Activated T-cell treated with anti-CD3 and anti-CD28 coated beads for 24 hours (primary cell): Measurements from ENCODE around the gene INIP.

Experiments
- DNase-seq: peaks from one replicate; pipeline ENCODE4 v3.0.0-alpha.2; 2020; ENCODE audit warnings: low read depth

Gene INIP

GRCh38 chr9:112717661-112718331 lies at the start of gene INIP:
TSS of gene INIP (minus strand) at chr9:112718117. CDS start at chr9:112716485, 1,632 bp downstream.
- DNase-seq, result peak; percentile 96

GRCh38 chr9:112765281-112765680 lies 47.4 kb upstream of the INIP start:
- no peak for DNase-seq

- no peak for DNase-seq
Observed at GRCh38 chr9:112764837-112765236, 46.9 kb upstream of the INIP start.

- DNase-seq, result no peak
Observed at GRCh38 chr9:112764344-112764743, 46.4 kb upstream of the INIP start.

GRCh38 chr9:112762726-112763518 lies 45.0 kb upstream of the INIP start:
- DNase-seq, result no peak

- no peak for DNase-seq
Observed at GRCh38 chr9:112761912-112762655, 44.2 kb upstream of the INIP start.

GRCh38 chr9:112760821-112761220 lies 42.9 kb upstream of the INIP start:
- no peak for DNase-seq

GRCh38 chr9:112757940-112758339 lies 40.0 kb upstream of the INIP start:
- no peak for DNase-seq

- DNase-seq, result no peak
Observed at GRCh38 chr9:112757282-112757883, 39.5 kb upstream of the INIP start.

- no peak for DNase-seq
Observed at GRCh38 chr9:112755675-112756074, 37.8 kb upstream of the INIP start.

GRCh38 chr9:112755016-112755427 lies 37.1 kb upstream of the INIP start:
- no peak for DNase-seq

GRCh38 chr9:112754578-112754977 lies 36.7 kb upstream of the INIP start:
- DNase-seq, result no peak

- DNase-seq, result no peak
Observed at GRCh38 chr9:112753725-112754124, 35.8 kb upstream of the INIP start.

- DNase-seq, result no peak
Observed at GRCh38 chr9:112752334-112753125, 34.6 kb upstream of the INIP start.

- no peak for DNase-seq
Observed at GRCh38 chr9:112751056-112751795, 33.3 kb upstream of the INIP start.

GRCh38 chr9:112750764-112751055 lies 32.8 kb upstream of the INIP start:
- DNase-seq, result no peak

- DNase-seq, result peak; percentile 67
Observed at GRCh38 chr9:112750016-112750763, 32.3 kb upstream of the INIP start, which contains the start of gene SNX30. TSS of gene SNX30 (plus strand) at chr9:112750760. CDS start at chr9:112751002, 242 bp downstream.

GRCh38 chr9:112747094-112747493 lies 29.2 kb upstream of the INIP start:
- no peak for DNase-seq

- DNase-seq, result no peak
Observed at GRCh38 chr9:112744177-112744576, 26.3 kb upstream of the INIP start.

- DNase-seq, result no peak
Observed at GRCh38 chr9:112743216-112743836, 25.4 kb upstream of the INIP start.
